GM21619 (cell line): ENCODE results near the gene FAM120AOS.
"Not testable (repeated sequence)": the region's sequence is repeated elsewhere in the genome, so short reads cannot be mapped to it uniquely, and the experiment has no call there.

Source experiments
- ATAC-seq: cut with Tn5 transposase; IDR thresholded peaks from one replicate; pipeline ENCODE4 v1.9.1; 2021; ENCODE audit not compliant: unreplicated experiment

Gene FAM120AOS

GRCh38 chr9:93440896-93441580, 12.3 kb downstream of the FAM120AOS start:
- ATAC-seq: no peak

DNA sequence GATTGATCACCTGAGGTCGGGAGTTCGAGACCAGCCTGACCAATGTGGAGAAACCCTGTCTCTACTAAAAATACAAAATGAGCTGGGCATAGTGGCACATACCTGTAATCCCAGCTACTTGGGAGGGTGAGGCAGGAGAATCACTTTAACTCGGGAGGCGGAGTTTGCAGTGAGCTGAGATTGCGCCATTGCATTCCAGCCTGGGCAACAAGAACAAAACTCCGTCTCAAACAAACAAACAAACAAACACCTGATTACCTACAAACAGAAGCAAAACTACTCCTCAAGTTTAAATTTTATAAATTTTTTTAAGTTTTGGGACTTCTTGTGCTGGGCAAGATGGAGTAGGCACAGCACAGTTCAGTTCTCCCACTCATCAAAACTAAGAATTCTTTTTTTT, 14.1 kb downstream of the FAM120AOS start:
- not testable (repeated sequence) for ATAC-seq

GRCh38 chr9:93437996-93438395, 15.4 kb downstream of the FAM120AOS start:
- ATAC-seq: no peak

- no peak for ATAC-seq
These were observed 16.6 kb downstream of the FAM120AOS start for GRCh38 chr9:93436655-93437407.

DNA sequence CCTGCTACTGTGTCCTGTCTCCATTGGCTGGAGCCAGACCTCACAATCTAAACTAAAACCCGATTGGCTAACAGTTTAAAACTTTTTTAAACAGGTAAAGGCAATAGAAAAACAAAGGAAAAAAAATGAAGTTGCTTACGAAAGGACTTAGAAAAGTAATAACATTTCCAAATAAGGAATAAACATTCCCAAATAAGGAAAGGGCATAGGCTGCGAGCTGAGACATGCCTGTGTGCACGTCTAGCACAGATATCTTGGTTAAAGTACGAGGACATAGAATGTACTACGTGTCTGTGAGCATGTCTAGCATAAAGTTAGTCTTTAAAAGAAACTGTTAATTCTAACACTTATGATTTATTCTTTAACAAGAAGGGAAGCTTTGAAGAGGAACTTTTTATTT, 17.2 kb downstream of the FAM120AOS start:
- no peak for ATAC-seq

DNA sequence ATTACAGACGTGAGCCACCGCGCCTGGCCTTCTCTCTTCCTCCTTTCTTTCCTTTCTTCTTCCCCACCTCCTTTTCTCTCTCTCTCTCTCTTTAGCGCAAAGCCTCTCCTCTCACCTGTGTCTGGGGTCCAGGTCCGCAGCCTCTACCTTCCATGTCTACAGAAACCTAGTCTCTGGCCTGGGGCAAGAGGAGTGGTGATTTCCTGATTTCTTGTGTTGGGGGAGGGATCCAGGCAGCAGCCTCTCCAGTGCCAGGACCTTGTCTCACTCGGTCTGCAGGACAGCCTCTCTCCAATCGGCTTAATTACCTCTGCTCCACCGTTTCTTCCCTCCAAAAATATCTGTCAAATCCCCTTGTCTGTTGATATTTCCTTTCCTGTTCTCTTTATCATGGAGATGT, 18.0 kb downstream of the FAM120AOS start:
- ATAC-seq: no peak

- no peak for ATAC-seq
These were observed 19.3 kb downstream of the FAM120AOS start for GRCh38 chr9:93434056-93434455.

- no peak for ATAC-seq
These were observed 20.4 kb downstream of the FAM120AOS start for GRCh38 chr9:93432964-93433363.

GRCh38 chr9:93431539-93432105, 21.8 kb downstream of the FAM120AOS start:
- no peak for ATAC-seq

DNA sequence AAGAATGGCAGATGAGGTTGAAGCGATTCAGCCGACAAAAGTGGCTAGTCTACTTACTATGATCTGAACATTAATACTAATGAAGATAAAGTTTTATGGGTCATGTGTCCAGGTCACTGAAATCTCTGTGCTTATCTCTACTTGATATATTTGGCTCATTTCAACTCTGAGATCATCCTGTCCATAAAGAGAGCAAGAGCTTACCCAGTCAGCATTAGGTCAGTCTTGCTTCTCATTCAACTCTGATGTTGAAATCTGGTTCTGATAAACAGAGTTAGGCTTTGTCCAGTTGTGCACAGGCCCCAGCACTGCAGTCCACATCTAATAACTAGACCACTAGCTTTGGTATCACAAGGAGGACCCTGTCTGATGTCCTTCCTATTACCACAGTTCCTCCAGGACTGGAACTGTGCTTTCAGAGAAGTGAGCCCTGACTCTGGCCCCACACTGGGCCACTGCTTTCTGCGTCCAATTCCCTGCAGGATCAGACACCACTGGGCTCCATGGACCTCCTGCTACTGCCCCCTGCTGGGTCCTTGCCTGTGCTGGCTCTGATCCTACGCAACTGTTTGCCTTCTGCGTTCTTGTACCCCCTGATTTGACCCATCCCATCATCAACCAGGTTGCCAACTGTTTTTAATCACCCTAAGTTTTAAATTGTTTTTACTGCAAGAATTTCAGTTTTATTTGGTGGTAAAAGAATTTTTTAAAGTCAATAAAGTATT, 25.6 kb downstream of the FAM120AOS start:
- no peak for ATAC-seq

GRCh38 chr9:93422977-93423616, 30.3 kb downstream of the FAM120AOS start:
- no peak for ATAC-seq

DNA sequence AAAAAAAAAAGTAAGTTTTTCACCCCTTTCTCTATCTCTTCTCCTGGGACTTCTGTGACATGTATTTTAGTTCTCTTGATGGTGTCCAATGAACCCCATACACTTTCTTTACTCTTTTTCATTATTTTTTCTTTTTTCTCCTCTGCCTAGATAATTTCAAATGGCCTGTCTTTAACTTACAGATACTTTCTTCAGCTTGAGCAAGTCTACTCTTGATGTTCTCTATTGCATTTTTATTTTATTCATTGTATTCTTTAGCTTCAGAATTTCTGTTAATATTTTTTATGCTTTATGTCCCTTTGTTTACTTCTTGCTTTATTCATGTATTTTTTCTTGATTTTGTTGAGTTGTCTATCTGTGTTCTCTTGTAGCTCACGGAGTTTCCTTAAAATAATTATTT, 34.4 kb downstream of the FAM120AOS start:
- ATAC-seq: no peak

DNA sequence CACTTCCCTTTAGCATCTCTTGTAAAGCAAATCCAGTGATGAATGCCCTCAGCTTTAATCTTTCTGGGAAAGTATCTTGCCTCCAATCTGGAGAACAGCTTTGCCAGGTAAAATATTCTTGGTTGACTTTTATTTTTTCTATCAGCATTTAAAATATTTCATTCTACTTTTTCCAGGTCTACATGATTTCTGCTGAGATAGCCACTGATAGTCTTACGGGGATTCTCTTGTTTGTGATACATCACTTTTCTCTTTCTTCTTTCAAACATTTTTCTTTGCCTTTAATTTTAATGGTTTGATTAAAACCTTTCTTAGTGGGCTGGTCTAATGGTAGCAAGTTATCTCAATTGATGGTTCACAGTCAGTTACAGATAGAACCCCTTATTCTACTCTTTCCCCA, 35.8 kb downstream of the FAM120AOS start:
- no peak for ATAC-seq

DNA sequence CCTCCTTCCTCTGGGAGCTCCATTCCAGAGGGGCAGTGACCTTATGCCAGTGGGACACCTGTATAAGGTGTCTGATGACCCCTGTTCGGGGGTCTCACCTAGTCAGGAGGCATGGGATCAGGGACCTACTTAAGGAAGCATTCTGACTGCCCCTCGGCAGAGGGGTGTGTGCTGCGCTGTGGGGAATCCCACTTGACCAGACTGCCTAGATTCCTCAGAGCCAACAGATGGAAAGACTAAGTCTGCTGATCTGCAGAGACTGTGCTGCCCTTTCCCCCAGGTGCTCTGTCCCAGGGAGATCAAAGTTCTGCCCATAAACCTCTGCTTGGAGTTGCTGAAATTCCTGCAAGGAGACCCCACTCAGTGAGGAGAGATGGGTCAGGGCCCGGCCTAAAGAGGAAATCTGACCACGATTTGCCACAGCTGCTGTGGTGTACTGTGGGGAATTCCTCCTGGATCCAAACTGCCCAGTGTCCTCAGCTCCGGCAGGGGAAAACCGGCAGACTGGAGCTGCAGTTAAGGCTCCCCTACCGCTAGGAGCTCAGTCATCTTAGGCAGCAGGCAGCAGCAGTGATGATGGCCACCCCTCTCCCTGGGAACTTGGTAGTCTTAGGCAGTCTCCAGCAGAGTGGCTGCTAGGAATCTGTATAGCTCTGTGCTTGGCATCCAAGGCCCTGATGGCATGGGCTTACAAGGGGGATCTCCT, 36.7 kb downstream of the FAM120AOS start:
- ATAC-seq: no peak

GRCh38 chr9:93415176-93415690, 38.1 kb downstream of the FAM120AOS start:
- ATAC-seq: no peak

DNA sequence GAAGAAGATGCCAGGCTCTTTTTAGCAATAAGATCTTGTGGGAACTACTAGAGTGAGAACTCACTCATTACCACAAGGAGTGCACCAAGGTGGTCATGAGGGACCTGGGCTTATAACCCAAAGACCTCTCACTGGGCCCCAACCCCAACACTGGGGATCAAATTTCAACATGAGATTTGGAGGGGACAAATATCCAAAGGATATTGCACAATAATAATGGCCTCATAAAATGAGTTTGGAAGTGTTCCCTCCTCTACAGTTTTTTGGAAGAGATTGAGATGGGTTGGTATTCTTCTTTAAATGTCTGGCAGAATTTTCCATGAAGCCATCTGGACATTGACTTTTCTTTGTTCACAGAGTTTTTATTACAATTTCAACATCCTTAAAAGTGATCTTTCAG, 39.9 kb downstream of the FAM120AOS start:
- ATAC-seq: no peak

GRCh38 chr9:93406371-93406770, 47.0 kb downstream of the FAM120AOS start:
- no peak for ATAC-seq

DNA sequence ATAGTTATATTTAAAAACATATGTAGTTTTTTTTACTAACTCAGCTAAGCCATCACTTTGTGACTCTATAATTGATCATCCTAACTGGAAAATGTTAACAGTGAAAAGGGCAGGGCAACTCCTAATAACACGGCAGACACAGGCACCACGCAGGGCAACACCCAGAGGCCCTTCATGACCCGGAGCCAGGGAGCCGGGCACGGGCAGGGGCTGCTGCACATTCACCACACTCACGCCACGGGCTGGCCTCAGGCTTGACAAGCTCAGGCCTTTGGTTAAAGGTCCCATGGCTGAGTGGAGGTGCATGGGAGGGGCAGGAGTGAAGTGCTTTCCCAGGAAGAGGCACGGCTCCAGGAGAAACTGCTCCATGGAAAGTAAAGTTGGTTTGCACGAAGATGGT, 54.9 kb downstream of the FAM120AOS start:
- no peak for ATAC-seq

GRCh38 chr9:93397661-93398373, 55.6 kb downstream of the FAM120AOS start:
- no peak for ATAC-seq
